ENCODE measurements around the gene AP3D1. TPM values are rescaled to one million over a fixed set of nuclear protein-coding genes. Genes with fewer than 3 reads are reported as not detected.

AP3D1 gene
- total and polyA plus RNA-seq, 10 donors: 32.8 to 112 (median 96.2) TPM

GRCh38 chr19:2194513-2195078 lies 43.2 kb upstream of the AP3D1 start:
- Histone ChIP-seq H3K36me3 (peaks cover 0 to 100% (median 67%) of the 10 kb centered on the region in 6 donors), H3K4me3 (no peak overlapping the region), H3K9me3 (no peaks in the 10 kb centered on the region), H3K27me3 (replicated peaks in 1 of 7) (no peaks in the 10 kb centered on the region), H3K27ac (no peak overlapping the region), H3K4me1 (peaks cover 0 to 22% (median 0%) of the 10 kb centered on the region in 6 donors)
- DNase-seq: no peak
- TF ChIP-seq POLR2A (IDR thresholded peaks at IDR 0.05) (no peak), POLR2AphosphoS5 (IDR thresholded peaks at IDR 0.05) (no peak), CTCF (IDR thresholded peaks at IDR 0.05 in 8 of 11, conservative IDR thresholded peaks at IDR 0.05 in 3 of 11) (no peak)
- intact Hi-C loops (cut with DNase I; ENCODE audit: low total_unique reads): no loop called here
- WGBS, 5 donors: 89 to 95% (median 92%) methylated on average over 17 to 25 of the region's 25 CpGs

- H3K27ac ChIP-seq: no peak overlapping the region
- no peak for DNase-seq
- no peaks in the 10 kb centered on the region for H3K9me3 ChIP-seq
- peaks cover 0 to 28% (median 3%) of the 10 kb centered on the region in 6 donors for H3K4me1 ChIP-seq
- no peak for TF ChIP-seq CTCF (IDR thresholded peaks at IDR 0.05 in 8 of 11, conservative IDR thresholded peaks at IDR 0.05 in 3 of 11)
- TF ChIP-seq POLR2A (IDR thresholded peaks at IDR 0.05): no peak
- peak in 1 of 3 donors; percentile 53 for TF ChIP-seq POLR2AphosphoS5 (IDR thresholded peaks at IDR 0.05)
- WGBS, 5 donors: 90 to 97% (median 96%) methylated on average over 15 to 18 of the region's 18 CpGs
- peaks cover 0 to 100% (median 71%) of the 10 kb centered on the region in 6 donors for H3K36me3 ChIP-seq
- H3K4me3 ChIP-seq: no peak overlapping the region
- H3K27me3 ChIP-seq (replicated peaks in 1 of 7): no peaks in the 10 kb centered on the region
- intact Hi-C loops (cut with DNase I; ENCODE audit: low total_unique reads): no loop called here
Observed at GRCh38 chr19:2193807-2194206, 42.4 kb upstream of the AP3D1 start.

- WGBS, 5 donors: 91 to 98% (median 95%) methylated on average over 10 to 17 of the region's 17 CpGs
- peaks cover 0 to 100% (median 72%) of the 10 kb centered on the region in 6 donors for H3K36me3 ChIP-seq
- no peak for DNase-seq
- H3K27ac ChIP-seq: no peak overlapping the region
- H3K4me1 ChIP-seq: peaks cover 4 to 28% (median 11%) of the 10 kb centered on the region in 6 donors
- no peak overlapping the region for H3K4me3 ChIP-seq
- TF ChIP-seq POLR2AphosphoS5 (IDR thresholded peaks at IDR 0.05) (peak in 1 of 3 donors; percentile 10), POLR2A (IDR thresholded peaks at IDR 0.05) (no peak), CTCF (IDR thresholded peaks at IDR 0.05 in 8 of 11, conservative IDR thresholded peaks at IDR 0.05 in 3 of 11) (no peak)
- H3K9me3 ChIP-seq: no peaks in the 10 kb centered on the region
- intact Hi-C loops (cut with DNase I; ENCODE audit: low total_unique reads): no loop called here
- no peaks in the 10 kb centered on the region for H3K27me3 ChIP-seq (replicated peaks in 1 of 7)
Observed at GRCh38 chr19:2192862-2193261, 41.5 kb upstream of the AP3D1 start.

GRCh38 chr19:2191456-2192310 lies 40.3 kb upstream of the AP3D1 start:
- Histone ChIP-seq H3K27me3 (replicated peaks in 1 of 7) (no peaks in the 10 kb centered on the region), H3K36me3 (peaks cover 0 to 100% (median 73%) of the 10 kb centered on the region in 6 donors), H3K4me1 (peaks cover 4 to 29% (median 20%) of the 10 kb centered on the region in 6 donors), H3K9me3 (no peaks in the 10 kb centered on the region), H3K4me3 (no peak overlapping the region), H3K27ac (no peak overlapping the region)
- WGBS, 5 donors: 91 to 94% (median 93%) methylated on average over 28 to 32 of the region's 32 CpGs
- DNase-seq: no peak
- intact Hi-C loops (cut with DNase I; ENCODE audit: low total_unique reads): no loop called here
- no peak for TF ChIP-seq POLR2A (IDR thresholded peaks at IDR 0.05)
- peak in 1 of 3 donors; percentile 24 for TF ChIP-seq POLR2AphosphoS5 (IDR thresholded peaks at IDR 0.05)
- no peak for TF ChIP-seq CTCF (IDR thresholded peaks at IDR 0.05 in 8 of 11, conservative IDR thresholded peaks at IDR 0.05 in 3 of 11)

Measured in spleen (tissue), 11 donors.